IMR-90 (cell line): Measurements from ENCODE around the gene NR1D1. TPM values are rescaled to one million over a fixed set of nuclear protein-coding genes. Genes with fewer than 3 reads are reported as not detected.

ENCODE experiments used
- CTCF ChIP-seq: conservative IDR thresholded peaks from 2 replicates; pipeline ENCODE4 v1.5.1; 2012; ENCODE audit warnings: mild to moderate bottlenecking, low read depth, low read length, improper control_type of control experiment
- RAD21 ChIP-seq: IDR thresholded peaks from 2 replicates; pipeline ENCODE4 v1.6.1; 2012; ENCODE audit warnings: low read length, improper control_type of control experiment
- polyA plus RNA-seq, 3 experiments: library from polyadenylated mRNA; depleted of rRNA; stranded (reverse); fragments of >200 nt; gene quantifications; 2 replicates each; pipeline ENCODE4 v1.2.3, GENCODE V29; 2012; ENCODE audit warnings: low replicate concordance in 1 of 3
- total RNA-seq: library from RNA; depleted of rRNA; stranded (reverse); fragments of >200 nt; gene quantifications from 2 replicates; pipeline ENCODE4 v1.2.3, GENCODE V29; 2012

The NR1D1 gene
- total and polyA plus RNA-seq, 2 of the 4 experiments (the other 2 are of a cell fraction) = 0.36 to 7.2 TPM

DNA sequence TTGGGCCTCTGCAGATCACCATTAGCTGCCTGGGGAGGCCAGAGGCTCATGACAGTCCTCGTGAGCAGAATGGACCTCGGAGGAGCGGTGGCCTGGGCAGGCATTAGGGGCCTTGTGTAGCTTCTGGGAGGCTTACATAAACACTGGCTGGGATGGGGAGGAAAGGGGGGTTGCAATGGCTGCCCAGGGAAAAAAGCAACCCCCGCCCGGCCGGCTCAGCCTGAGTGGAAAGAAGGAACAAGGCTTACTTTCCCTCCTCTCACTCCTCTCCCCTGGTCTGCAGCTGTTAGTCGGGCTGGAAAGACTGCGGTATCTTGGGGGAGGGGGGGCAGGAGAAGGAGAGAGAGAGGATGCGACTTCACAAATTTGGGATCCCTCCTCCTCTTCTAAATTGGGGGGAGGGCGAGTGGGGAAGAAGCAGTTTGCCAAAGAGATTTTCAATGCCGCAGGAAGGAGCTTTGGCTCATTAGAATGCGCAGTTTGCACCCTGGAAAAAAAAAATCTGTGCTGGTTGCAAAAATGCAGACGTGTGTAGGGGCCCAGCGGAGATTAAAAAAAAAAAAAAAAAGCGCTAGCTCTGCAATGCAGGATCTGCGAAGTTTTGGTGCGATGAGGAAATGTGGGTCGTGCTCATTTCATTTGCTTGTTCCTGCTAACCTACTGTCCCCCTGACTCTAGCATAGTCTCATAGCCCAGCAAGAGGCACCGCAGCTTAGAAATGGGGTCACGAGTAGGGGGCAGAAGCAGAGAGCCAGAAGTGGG lies 6.6 kb upstream of the NR1D1 start (continued):
- no peak for TF ChIP-seq CTCF
- TF ChIP-seq RAD21 = no peak
